NT2/D1 (cell line): Measurements from ENCODE around the gene EFHB.

ENCODE experiments used
- YY1 ChIP-seq: IDR thresholded peaks from 2 replicates; pipeline ENCODE4 v1.6.1; 2011; ENCODE audit not compliant: insufficient read length, insufficient read depth
- ZNF274 ChIP-seq: IDR thresholded peaks from 2 replicates; pipeline ENCODE4 v1.6.1; 2011; ENCODE audit warnings: mild to moderate bottlenecking, low read depth, low read length

- TF ChIP-seq YY1 (no peak), ZNF274 (no peak)
Measured at GRCh38 chr3:19932422-19932821, 1.6 kb downstream of the EFHB start.
